Stimulated activated naive CD4-positive, alpha-beta T cell treated with Interleukin-2 at 50 U/mL for 16 hours (primary cell): ENCODE results near the gene RAMP1.

Experiments used
- DNase-seq: peaks from one replicate; lab custom pipeline; 2025; lab: John Stamatoyannopoulos, UW

Gene RAMP1

DNA sequence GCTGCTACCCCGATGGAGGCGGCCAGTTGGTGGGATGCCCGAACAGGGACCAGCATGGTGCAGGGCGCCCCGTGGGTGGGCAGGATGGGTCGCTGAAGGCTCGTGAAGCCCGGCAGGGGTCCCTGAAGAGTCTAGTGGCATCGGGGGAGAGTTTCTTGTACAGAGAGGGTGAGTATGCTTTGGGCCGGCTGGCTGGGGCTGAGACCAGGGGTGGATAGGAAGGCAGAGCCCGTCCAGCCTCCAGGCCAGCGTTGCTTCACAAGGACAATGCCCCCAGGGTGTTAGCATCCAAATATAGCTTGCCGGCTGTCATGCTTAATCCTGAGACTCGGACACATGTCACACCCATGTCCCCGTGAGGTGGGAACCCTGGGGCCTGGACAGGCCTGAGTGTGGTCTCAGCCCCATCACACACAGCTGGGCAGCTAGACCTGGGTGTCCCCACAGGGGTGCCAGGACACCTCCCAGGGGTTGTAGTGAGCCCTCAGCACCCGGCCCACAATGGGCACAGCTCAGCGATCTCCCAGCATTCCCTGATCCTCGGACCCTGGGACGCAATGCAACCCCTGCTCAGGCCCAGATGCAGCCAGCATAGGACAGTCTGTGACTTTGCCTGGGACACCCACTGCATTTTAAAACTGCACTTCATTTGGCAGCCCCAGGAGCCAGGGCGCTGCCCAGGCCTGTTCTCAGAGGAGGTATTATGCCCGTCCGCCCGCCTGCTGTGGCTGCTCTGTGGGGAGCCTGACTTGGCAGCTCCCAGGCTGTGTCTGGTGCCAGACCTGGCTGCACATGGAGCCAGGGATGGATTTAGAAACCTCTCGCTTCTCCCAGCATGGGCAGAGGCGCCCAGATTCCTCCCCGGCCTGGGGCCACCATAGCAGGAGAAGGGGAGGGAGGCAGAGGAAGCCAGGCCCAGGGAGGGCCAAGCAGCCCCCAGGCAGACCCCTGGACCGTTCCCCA lies 36.4 kb downstream of the RAMP1 start:
- no peak for DNase-seq

DNA sequence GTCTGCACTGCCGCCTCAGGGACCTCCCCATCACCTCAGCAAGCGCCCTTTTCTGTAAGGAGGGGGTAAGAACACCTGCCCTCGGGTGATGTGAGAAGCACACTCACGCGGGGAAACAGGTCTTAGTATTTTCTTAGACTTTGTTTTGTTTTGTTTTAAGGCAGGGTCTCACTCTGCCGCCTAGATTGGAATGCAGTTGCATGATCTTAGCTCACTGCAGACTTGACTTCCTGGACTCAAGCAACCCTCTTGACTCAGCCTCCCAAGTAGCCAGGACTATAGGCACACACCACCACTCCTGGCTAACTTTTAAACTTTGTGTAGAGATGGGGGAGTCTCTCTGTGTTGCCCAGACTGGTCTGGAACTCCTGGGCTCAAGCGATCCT lies 37.1 kb downstream of the RAMP1 start:
- DNase-seq, result no peak

DNA sequence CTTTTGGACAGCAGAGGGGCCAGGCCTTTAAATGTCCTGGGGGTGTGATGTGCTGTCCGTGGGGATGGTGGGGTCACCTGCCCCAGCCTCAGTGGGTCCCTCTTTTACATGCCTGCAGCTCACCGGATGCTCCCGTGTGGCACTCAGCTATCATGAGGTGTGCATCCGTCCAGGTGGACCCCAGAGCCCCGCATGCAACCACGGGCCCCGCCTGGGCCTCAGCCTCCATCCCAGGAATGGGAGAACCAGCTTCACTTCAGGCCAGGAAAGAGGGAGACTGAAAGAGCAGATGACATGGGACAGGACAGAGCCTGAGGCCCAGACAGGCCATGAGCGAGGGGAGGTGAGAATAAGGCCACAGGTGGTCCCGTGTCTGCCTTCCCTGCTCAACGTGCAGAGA lies 37.5 kb downstream of the RAMP1 start:
- no peak for DNase-seq

DNA sequence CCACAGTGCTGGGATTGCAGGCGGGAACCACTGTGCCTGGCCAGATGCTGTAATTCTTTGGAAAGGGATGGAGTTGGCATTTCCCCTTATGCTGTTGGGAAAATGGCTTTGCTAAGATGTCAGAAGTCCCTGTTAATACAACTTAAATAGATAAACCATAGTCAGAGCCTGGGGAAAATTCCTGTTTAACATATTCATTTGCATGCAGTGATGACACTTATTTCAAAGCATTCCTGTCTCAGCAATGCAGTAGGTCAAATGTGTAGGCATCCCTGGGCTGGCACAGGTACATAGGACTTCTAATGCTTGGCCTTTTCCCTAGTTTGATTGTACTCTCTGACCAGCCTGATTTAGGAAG lies 38.6 kb downstream of the RAMP1 start:
- DNase-seq, result no peak

DNA sequence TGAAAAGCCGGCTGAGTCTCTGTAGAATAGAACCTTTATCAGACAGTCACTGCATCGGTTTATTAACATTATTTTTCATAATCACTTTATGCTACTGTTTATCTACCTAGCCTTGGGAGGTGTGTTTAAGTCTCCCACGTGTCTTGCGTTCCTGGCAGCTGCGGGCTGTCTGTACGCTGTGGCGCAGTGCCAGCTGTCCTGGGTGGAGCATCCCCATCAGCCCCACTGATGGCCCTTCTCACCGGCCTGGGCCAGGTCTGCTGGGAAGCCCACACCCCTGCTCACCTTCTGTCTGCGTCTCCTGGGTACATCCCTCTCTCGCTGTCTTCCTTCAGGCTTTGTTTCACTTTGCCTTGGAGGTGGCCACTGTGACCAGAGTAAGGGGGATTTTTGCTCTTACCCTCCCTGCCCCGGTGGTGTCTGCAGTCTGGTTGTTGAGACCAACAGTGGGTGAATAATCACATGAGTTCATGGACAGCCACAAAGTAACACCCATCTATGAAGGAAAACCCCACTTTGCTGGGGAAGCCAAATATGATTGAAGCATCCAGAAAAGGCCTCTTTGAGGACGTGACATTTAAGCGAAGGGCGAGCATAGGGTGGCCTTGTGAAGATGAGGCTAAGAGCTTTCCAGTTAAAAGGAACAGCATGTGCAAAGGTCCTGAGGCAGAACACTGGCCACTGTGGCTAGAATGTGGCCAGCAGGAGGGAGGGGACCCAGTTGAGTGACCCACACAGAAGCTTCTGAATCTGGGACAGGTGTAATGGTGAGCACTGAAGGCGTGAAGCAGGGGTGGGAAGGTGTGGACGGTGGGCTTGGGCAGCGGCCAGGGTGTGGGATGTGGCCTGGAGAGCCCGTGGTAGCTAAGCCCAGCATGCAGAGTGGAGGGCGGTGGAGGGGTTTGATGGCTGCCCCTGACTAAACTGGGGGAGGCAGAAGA lies 41.7 kb downstream of the RAMP1 start:
- DNase-seq, result no peak

DNA sequence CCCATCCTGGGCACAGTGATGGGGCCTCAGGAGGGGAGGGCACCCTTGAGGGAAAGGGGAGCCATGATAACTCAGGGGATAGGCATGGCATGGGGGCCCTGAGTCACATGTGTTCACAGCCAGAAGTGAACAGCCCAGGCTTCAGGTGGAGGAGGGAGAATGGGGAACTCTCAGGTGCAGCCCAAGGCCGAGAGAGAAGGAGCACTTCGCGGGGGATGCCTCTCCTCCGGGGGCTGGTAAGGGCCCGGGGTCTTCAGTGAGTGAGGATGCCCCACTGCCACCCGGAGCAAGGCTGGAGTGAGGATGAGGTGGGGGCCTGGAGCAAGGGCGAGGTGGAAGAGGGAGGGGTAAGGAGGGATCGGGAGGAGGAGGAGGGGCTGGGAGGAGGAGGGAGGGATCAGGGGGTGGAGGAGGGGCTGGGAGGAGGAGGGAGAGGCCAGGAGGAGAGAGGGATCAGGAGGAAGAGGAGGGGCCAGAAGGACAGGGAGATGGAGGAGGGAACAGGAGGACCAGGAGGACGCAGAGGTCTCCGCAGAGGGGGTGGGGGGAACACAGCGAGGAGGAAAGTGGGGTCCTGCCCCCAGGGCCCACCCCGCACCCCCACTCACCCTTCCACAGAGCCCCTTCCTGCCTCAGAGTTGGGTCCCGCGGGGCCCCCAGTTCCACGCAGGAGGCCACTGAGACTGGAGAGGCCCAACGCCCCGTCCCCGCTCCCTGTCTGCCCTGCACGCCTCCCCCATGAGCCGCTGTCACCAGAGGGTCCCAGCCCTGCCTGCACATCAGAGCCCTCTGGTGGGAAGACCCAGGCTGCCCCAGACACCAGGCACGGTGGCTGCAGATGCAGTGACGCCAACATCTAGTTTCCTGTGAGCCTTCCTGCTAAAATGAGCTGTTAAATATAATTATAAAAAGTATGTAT lies 42.8 kb downstream of the RAMP1 start:
- DNase-seq, result no peak

DNA sequence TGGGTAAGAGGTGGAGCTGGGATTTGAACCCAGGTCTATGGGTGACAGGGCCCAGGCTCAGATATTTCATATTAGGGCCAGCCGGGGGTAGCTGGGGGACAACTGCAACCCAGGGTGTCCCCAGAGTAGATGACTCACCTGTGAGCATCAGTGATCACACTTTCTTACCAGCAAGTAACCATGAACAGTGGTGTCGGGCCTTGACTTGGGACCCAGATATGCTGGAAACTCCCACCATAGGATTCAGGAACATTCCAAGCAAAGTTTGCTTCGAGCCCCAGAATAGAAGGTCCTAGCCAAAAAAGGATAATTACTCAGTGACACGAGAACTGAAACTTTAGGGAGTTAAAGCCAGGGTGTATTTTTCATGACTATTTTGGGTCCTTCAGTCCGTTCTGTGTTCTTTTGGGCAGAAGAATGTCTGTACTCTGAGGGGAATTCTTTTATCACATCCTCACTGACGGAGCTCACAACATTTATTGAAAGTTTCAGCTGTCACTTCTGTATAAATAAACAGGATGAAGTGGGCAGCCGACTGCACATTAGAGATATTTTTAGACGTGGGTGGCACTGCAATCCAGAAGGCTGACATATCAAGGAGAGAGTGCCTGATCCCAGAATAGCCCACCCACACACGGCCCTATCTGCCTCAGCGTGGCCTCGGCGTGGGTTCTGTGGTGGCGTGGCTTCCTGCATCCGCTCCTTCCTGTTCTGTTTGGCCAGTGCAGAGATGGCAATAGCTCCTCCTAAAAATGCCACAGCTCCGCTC lies 45.6 kb downstream of the RAMP1 start:
- no peak for DNase-seq

DNA sequence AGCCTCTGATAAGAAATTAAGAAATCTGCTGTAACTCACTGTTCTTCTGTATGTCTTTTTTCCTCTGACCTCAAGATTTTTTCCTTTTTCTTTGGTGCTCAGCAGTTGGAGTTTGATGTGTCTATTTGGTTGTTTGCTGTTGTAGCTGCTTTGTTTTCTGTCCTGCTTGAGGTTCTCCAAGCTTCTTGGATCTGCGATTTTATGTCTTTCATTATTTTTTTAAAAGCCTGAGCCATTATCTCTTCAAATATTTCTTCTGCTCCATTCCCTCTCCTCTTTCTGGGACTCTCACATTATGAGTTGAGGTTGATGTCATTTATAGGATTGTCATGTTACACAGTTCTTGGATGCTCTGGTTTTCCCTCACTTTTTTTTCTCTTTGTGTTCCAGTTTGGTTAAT lies 47.7 kb downstream of the RAMP1 start:
- DNase-seq, result no peak

DNA sequence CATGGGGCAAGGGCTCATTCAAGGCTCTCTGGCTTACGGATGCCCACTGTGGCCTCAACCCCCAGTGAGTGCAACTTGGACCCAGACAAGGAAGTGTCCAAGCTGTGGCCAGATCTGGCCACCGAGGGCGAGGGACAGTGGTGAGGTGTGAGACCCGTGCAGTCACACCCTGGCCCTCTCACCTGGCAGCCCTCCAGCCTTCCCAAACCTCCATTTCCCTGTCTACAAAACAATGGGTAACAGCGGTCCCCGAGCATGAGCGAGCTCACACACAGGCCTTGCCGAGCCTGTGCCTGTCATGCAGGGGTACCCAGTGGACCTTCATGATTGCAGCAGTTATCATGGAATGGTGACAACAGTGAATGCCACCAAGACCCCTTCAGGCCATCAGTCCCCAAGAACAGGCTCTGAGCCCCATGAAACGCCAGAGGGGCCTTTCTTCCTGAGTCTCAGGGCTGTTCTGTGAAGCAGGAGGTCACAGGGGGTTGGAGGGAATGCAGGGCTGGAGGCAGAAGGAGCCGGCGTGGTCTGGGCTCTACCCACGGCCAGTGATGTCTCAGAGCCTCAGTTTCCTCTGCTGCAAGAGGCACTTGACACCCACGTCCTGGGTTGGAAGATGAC lies 49.8 kb downstream of the RAMP1 start:
- DNase-seq, result no peak

DNA sequence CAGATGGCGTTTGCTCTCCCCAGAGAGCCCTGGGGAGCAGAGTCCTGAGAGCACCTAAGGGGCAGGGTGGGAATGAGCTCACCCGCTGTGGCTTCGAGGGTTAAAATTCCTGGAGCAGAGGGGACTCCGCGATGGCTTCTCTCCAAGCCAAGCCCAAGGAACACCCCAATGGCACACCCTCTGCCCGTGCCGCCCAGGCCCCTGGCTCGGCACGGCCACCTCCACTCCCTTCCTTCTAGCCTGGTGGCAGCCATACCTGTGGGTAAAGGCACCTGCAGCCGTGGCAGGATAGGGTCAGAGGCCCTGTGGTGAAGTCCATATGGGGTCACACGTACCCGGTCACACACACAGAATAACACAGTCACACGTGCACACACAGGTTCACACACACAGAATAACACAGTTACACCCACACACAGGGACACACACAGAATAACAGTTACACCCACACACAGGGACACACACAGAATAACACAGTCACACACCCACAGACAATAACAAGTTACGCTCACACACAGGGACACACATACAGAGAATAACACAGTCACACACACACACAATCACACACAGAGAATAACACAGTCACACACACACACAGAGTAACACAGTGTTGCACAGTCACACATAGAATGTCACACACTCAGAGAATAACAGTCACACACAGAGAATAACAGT lies 50.5 kb downstream of the RAMP1 start:
- no peak for DNase-seq

DNA sequence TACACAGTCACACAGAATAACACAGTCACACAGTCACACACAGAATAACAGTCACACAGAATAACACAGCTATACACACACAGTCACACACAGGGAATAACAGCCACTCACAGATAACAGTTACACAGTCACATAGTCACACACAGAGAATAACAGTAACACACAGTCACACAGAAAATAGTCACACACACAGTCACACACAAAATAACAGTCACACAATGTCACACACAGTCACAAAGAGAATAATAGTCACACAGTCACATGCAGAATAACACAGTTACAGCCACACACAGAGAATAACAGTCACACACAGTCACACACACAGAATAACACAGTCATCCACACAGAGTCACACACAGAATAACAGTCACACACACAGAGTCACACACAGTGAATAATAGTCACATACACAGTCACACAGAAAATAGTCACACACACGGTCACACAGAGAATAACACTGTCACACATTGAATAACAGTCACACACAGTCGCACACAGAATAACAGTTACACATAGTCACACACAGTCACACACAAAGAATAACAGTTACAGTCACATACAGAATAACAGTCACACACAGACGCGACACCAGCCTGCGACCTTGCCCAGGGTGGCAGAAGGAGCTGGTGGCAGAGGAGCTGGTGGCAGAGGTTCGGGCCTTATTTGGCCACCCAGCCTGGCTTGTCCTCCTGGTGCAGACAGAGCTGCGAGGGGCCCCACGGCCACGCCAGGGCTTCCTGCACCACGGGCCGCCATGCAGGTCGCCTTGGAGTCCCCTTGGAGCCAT lies 51.3 kb downstream of the RAMP1 start:
- no peak for DNase-seq

DNA sequence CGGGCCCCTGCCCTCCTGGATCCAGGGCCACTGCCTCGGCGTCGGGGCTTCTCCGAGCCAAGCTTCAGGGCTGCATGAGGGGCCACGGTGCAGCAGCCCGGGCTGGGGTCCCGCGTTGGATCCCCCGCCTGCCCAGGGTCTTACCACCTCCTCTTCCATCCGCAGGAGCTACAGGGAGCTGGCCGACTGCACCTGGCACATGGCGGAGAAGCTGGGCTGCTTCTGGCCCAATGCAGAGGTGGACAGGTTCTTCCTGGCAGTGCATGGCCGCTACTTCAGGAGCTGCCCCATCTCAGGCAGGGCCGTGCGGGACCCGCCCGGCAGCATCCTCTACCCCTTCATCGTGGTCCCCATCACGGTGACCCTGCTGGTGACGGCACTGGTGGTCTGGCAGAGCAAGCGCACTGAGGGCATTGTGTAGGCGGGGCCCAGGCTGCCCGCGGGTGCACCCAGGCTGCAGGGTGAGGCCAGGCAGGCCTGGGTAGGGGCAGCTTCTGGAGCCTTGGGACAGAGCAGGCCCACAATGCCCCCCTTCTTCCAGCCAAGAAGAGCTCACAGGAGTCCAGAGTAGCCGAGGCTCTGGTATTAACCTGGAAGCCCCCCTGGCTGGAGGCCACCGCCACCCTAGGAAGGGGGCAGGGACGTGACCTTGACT lies 52.1 kb downstream of the RAMP1 start:
- DNase-seq, result no peak

DNA sequence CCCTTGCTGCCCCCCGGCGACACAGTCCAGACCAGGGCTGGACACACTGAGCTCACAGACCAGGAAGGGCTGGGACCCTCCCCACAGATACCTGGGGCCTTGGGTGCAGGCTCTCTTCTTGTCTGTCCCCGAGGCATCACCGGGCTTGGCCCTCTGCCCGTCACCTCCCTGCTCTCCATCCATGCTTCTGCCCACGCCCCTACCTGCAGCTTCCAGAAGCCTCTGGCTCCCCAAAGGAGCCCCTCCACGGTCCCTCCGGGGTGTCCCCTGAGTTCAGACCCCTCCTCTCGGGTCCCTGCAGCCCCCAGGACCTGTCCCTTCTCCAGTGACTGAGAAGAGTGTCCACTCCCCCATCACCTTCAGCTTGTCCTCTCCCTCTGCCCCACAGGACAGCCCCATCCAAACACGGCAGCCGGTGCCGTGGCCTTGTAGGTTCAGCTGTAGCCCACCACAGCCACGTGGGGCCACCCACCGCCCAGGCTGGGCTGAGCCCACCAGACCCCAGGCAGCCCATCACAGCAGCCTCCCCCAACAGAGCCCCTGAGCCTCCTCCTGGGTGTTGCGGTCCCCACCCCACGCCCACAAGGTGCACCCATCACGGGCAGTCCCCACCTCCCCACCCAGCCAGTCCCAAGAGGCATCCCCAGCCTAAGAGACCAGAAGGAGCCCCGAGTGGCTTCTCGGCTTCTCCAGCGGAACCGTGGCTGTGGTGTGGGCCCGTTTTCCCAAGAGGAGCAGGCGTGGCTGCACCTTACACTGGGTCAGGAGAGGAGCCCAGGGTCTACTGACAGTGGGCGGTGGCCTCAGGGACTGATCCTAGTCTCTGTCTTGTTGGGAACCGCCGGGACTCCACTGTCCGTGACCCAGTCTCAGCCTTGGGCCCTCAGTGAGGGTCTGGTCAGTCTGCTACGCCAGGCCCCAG lies 53.1 kb downstream of the RAMP1 start:
- DNase-seq, result no peak

DNA sequence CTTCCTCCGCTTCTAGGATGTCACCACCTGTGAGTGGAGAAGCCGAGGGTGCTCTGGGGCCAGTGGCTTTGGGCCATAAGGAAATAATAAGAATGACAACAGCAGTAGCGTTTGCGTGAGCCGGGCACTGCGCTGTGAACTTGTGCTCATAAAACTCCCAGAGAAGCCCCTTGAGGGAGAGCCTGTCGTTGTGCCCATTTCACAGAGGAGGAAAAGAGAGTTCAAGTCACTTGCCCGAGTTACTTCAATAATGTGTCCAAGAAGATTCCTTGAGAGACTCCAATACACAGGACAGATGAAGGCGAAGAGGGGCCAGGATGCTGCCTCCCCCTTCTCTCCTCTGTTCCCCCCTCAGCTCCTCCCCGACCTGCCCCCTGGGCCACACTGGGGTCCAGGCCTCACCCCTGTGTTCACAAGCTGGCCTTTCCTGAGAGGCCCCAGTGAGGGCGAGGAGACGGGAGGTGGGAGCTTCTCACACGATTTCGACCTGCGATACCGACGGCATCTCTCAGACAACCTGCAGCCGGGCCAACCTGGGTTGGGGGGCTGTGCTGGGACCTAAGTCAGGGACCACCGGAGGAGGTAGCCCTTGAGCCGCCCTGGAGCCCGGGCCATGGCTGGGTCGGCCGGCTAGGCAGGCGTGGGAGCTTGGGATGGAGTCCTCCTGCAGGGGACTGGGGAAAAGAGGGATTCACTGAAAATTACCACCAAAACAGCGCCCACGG lies 53.9 kb downstream of the RAMP1 start:
- DNase-seq, result no peak

DNA sequence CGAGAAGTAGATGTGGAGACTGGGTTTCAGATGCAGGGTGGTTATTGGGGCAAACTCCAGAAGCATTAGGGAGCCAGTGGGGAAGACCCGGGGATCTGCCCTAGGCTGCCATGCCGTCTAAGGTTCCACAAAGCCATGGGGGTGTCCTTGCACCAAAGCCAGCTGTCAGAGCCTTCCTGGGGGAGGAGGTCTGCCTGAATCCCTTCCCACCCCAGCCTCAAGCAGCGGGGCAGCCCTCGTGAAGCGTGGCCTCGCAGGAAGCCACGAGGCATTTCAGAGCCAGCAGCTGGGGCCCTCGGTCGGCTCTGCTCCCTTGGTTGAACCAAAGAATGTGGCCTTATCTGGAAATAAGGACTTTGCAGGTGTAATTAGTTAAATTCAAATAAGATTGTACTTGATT lies 56.2 kb downstream of the RAMP1 start:
- DNase-seq, result no peak

DNA sequence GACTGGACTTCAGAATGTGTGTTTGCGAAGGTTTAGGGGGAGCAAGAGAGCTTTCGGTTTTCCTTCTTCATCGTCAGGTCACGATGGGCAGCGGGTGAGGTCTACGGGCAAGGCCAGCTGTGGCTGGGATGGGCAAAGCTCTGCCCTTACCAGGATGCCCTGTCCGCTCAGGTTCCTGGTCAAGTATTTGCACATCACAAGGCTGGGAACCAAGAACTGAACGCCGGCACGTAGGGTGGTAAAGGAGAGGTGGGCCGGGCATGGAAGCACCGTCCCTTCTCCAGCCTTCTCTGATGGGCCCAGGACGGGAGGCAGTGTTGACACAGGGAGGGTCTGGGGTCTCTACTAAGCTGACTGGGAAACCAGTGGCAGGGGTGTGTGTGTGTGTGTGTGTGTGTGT lies 56.9 kb downstream of the RAMP1 start:
- DNase-seq, result no peak
